ENCODE results near the gene ZBTB1.

The ZBTB1 gene, protein sequence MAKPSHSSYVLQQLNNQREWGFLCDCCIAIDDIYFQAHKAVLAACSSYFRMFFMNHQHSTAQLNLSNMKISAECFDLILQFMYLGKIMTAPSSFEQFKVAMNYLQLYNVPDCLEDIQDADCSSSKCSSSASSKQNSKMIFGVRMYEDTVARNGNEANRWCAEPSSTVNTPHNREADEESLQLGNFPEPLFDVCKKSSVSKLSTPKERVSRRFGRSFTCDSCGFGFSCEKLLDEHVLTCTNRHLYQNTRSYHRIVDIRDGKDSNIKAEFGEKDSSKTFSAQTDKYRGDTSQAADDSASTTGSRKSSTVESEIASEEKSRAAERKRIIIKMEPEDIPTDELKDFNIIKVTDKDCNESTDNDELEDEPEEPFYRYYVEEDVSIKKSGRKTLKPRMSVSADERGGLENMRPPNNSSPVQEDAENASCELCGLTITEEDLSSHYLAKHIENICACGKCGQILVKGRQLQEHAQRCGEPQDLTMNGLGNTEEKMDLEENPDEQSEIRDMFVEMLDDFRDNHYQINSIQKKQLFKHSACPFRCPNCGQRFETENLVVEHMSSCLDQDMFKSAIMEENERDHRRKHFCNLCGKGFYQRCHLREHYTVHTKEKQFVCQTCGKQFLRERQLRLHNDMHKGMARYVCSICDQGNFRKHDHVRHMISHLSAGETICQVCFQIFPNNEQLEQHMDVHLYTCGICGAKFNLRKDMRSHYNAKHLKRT

DNA sequence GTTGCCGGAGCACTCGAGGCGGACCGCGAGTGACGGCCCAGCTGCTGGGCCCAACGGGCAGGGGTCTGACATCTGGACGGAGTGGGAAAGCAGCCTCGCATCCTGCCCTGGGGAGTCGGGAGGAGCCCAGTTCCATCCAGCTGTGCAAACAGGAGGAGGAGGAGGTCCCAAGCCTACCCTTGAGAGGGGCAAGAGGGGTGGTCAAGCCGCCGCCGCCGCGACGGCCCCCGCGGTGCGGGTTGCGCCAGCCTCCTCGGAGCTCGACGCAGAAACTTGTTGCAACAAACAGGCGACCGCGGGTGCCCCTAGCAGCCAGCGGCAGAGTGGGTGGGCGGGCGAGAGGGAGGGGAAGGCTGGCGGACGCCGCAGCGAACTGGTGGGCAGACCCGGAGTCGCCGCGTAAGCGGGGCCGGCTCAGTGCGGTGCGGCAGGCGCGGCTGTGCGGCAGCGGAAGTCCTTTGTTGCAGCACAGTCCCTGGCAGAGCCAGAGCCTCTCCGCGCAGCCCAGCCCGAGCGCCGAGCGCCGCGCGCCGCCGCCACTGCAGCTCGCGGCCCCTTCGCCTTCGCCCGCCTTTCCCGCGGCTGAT is at the start of gene ZBTB1:
Gene ZBTB1, plus strand, starts transcription at position 461 of the 587 bp plus-strand sequence. CDS start 16,735 bp downstream, outside the sequence.
- ATAC-seq: peak; percentile 53
- DNase-seq: peak; percentile 89

DNA sequence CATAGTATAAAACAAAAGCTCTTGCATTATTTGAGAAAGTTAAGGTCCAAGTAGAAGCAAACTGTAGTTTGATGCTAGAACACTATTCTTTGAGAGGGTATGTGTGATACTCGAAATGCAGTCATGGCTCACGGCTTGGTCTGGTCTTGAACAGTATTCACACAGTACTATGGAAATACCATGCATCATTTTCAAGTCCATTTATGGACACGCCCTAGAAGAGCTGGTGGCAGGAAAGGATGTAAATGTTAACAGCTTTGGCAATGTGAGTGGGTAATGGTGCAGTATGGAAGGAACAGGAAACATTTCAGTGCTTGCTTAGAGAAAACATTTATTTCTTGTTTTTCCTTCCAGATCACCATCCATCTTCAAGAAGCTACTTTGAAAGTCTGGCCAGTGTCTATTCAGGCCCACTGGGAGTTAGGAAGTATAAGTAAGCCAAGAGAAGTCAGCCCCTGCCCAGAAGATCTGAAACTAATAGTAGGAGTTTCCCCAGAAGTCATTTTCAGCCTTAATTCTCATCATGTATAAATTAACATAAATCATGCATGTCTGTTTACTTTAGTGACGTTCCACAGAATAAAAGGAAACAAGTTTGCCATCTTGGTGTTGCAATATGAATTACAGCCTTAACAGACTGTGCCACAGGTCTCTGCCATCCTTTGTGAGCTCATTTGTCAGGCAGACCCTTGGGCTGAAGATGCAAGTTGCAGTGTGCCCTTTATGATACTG is 45.0 kb upstream of the ZBTB1 start:
- ATAC-seq (no peak), DNase-seq (no peak)

DNA sequence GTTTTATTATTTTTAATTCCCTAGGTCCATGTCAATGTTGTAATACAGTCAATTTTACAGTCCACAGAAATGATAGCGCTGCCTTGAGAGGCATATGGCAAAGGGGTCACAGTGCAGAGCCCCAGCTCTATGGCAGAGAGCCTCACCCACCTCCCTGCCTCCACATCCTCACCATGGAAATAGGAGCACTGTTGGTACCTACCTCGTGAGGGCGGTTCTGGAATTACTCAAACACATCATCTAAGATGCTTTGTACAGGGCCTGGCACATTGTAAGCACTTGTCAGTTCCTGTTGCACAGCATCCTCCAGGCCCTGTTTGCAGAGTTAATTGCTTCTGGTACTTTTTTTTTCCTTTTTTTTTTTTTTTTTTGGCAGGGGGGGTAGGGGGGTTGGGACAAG is 43.3 kb upstream of the ZBTB1 start:
- ATAC-seq (no peak), DNase-seq (no peak)

DNA sequence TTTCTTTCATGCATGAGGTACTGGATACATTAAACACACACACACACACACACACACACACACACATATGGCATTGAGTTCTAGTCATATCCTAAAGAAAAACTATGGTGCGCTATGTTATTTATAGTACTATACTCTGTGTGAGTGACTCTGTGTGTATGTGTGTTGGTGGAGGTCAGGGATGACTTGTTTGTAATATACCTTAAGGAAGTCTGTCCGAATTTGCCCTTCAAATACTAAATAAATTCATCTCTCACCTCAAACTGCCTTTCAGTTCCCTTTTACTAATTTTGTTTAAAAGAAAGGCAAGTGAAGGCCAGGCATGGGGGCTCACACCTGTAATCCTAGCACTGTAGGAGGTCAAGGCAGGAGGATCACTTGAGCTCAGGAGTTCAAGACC is 41.4 kb upstream of the ZBTB1 start:
- ATAC-seq: no peak
- no peak for DNase-seq

DNA sequence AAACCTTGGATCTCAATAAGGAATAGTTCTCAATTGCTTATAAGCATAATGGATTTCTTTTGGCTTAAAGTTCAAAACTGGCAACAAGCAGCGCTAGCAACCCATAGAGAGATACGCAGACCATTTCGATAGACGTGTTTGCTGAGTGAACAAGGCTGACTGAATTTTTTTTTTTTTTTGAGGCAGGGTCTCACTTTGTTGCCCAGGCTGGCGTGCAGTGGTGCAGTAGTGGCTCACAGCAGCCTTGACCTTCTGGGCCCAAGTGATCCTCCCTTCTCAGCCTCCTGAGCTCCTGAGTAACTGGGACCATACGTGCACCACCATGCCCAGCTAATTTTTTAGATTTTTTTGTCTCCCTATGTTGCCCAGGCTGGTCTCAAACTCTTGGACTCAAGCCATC is 40.7 kb upstream of the ZBTB1 start:
- ATAC-seq: no peak

DNA sequence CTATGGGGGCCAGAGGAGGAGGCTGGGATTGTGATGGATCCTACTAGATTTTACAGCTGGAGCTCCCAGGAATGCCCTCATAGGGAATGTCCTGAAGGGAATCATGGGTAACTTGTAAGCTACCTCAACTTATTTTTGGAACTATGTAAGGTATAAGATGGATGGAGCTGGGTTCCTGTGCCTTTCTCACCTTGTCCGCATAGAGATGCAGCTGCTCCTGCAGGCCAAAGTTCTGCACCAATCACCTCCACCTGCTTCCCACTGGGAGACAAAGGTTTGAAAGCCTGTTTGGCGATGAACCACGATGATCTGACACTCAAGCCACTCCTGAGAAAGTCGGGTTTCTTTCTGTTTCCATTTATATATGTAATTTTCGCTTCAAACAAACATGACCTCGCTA is 39.9 kb upstream of the ZBTB1 start:
- ATAC-seq (no peak), DNase-seq (no peak)

More for the DNA sequence above, 40.7 kb upstream of the ZBTB1 start:
- no peak for DNase-seq

DNA sequence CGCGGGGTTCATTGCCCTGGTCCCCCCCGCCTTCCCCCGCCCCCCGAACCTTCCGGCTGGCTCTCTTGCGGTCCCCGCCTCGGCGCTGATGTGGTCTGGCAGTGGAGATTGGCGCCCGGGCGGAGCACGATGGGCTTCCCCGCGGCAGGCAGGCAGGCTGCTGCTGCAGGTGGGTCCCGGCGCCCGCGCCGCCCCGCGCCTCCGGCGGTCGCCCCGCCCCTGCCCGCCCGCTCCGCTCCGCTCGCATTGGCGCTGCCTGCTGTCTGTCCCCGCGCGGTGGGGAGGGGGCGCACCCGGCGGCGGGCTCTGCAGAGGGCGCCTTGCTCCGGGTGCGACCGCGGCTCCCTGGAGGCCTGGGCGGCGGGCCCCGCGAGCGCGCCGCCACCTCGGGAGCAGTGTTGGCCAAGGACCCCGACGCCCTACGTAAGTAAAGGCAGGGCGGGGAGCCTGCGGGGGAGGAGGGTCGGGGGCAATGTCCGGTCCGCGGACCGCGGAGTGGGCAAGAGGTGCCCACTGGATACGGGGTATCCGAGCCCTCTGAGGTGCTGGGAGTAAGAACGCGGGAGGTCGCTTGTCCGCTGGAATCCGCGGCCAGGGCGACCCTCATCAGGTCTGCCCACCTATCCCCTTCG is 39.3 kb upstream of the ZBTB1 start, which contains the start of gene AKAP5:
Gene AKAP5, plus strand, starts transcription at position 309 of the 632 bp plus-strand sequence. CDS start 2,896 bp downstream, outside the sequence.
- DNase-seq (peak; percentile 70), ATAC-seq (peak; percentile 79)

DNA sequence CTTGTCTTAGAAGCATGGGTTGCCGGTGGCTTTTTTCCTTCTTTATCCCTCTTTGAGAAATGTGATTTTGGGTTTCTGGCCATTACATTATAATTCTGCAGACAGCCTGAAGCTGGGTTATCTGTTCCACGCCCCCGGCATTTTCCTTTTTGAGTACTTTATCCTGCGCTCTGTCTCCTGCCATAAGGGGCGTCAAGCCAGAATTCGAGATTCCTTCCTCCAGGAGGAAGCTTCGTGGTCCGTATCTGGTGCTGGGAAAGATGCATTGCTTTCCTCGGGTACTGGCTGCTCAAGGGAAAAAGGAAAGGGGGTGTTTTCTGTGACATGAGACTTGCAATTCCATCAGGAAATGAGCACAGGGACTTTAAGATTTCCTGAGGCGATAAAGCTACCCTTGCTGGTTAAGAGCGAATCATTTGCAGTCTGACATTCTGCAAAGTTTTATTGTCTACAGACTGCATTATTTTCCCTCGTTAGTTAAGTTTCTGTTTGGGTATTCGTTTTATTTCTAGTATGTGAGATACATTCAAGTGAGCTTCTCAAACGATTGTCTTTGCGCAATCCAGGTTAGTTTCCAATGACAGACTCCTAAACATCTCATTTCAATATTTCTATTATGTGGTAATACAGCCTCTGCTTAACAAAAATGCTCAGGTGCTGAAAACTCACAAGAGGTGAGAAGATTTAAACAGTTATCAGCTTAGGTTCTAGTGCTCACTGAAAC is 38.6 kb upstream of the ZBTB1 start:
- ATAC-seq: no peak

DNA sequence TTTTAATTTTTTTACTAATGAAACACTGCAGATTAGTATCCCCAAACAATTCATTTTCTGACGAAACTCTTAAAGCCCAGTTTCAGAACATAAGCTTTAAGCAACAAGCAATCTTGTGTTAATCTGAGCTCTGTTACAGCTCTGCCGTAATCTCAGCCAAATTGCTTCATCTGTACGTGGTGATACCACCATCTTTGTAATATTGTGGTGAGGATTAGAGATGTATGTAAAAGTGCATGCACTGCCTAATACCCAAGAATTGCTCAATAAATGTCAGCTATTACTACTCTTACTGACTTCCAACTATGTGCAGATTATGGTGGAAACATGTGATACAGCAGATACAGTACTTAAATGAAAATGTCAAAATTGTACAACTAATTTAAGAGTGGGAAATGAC is 37.5 kb upstream of the ZBTB1 start:
- DNase-seq (no peak), ATAC-seq (no peak)

More for the DNA sequence above, 38.6 kb upstream of the ZBTB1 start:
- no peak for DNase-seq

DNA sequence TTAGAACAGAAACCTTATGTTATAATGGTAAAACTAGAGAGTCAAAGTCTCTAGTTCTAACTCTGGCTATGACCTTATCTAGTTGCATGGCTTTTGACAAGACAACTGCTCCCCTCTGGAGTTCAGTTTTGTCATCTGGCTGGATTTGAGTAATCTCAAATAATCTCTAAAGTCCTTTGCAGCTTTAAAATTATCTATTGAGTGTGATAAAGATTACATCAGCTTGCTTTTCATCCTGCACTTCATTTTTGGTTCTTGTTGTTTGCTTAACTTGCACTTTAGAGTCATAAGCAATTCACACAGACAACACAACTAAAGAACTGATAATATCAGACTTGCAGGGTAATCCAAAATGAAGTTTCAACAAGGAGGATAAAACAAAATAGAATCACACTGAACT is 37.0 kb upstream of the ZBTB1 start:
- DNase-seq (no peak), ATAC-seq (no peak)

DNA sequence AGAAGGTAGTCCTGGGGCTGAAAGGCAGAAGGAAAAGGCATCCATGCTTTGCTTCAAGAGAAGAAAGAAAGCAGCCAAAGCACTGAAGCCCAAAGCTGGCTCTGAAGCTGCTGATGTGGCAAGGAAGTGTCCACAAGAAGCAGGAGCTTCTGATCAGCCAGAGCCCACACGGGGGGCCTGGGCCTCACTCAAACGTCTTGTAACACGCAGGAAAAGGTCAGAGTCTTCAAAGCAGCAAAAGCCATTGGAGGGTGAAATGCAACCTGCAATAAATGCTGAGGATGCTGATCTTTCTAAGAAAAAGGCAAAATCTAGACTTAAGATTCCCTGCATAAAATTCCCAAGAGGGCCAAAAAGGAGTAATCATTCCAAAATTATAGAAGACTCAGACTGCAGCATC is 36.1 kb upstream of the ZBTB1 start:
- no peak for DNase-seq
- ATAC-seq: no peak

DNA sequence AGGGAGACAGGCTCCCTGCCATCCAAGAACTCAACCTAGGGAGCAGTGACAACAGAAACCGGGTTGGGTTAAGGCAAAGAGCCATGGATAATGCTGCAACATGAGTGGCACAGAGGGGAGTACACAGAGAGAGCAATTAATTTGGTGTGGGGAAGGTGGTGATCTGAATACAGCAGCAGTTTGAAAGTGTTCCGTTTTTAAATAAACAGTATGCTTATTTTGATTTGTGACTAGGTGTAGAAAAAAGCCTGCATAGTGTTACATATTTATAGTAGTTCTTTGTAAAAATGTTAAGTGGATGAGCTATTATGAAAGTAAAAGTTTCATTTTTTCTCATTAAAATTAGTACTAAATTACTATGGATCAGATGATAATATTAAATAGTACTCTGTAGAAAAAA is 30.5 kb upstream of the ZBTB1 start:
- DNase-seq (no peak), ATAC-seq (no peak)

DNA sequence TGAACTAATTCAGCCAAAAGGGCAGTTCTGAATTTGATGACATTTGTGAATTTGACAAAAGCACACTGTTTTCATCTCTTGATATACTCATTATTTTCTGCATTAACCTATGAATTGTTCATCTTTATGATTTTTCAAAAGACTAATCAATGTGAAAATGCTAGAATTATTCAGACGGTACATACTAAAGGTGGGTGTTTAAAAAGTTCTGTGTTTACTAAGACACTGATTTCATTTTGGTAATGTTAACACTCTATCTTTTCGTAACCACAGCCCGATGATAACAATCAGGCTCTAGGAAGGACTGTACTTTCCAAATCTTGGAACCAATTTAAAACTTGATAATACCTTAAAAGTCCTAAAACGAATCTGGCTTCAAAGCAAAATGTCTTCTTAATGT is 29.9 kb upstream of the ZBTB1 start:
- DNase-seq (no peak), ATAC-seq (no peak)

DNA sequence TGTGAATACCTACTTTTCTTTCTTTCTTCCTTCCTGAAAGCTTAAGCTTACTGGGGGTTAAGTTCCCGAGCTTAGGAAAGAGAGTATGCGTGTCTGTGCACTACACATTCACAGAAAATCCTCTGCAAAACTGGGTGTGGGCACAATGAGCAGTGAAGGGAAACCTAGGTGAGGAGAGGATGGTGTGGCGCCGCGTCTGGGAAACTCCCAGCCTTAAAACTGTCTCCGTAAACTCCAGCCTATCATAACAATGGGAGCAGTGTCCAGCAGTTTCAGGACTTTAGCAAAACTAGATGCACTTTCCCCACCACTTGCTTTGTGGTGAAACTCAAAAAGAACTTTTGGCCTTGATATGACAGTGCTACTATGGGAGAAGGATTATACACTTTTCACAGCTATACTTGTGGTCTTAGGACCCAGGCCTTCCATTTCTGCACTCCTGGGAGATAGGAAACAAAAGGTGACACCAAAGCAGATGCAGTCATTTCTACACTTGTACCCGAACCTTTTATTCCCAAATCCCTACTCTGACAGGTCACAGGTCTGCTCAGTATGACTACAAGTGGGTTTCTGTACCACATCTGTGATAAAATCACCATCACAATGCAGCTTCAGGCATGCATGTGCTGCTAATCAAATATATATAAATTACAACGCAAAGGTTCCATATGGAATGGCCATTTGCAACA is 28.8 kb upstream of the ZBTB1 start:
- ATAC-seq (no peak), DNase-seq (no peak)

DNA sequence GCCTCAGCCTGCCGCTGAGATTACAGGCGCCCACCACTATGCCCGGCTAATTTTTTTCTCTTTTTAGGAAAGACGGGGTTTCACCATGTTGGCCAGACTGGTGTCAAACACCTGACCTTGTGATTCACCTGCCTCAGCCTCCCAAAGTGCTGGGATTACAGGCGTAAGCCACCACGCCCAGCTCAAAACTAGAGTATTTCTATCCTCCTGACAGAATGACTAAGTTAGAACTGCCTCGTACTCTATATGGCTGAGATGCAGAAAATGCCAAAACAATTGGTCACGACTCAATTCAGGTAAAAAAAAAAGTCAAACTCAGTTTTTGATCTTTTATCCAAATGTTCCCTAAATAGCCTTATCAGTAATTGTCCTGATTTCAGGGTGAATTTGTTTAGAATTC is 28.1 kb upstream of the ZBTB1 start:
- no peak for DNase-seq
- no peak for ATAC-seq

DNA sequence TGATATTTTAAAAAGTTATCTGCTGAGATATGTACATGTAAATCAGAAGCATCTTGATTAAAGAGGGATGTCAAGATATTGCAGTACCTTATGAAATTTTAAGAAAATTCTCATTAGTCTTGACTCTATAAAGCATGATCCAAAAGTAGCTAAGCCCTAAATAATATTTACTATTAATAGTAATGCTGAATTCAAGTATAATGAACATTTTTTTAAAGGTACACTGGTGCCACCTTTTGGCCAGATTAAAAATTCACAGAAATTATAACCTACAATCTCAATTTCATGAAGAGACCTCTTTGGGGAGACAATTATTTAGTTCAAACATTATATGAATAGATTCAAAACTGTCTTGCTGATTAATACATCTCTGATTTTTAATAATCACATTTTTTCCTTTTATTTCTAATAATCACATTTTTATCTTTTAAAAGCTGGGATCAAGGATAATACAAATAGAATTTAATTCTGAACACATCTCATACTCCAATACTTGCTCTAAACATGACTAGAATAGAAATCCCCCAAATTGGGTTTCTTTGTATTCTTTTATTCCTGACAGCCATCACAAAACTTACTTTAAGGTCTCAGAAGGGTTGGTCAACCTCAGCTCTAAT is 25.8 kb upstream of the ZBTB1 start:
- DNase-seq: no peak
- no peak for ATAC-seq

DNA sequence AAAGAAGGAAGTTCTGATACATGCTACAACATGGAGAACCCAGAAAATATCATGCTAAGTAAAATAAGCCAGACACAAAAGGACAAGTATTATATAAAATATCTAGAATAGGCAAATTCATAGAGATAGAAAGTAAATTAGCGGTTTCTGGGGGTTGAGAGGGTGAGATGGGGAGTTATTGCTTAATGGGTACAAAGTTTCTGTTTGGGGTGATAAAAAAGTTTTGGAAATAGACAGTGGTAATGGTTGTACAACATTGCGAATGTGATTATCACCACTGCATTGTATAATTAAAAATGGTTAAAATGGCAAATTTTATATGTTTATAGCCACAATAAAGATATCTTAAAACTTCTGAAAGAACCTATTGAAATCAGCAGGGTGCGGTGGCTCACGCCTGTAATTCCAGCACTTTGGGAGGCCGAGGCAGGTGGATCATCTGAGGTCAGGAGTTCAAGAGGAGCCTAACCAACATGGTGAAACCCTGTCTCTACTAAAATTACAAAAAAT is 15.9 kb upstream of the ZBTB1 start:
- DNase-seq (no peak), ATAC-seq (no peak)

DNA sequence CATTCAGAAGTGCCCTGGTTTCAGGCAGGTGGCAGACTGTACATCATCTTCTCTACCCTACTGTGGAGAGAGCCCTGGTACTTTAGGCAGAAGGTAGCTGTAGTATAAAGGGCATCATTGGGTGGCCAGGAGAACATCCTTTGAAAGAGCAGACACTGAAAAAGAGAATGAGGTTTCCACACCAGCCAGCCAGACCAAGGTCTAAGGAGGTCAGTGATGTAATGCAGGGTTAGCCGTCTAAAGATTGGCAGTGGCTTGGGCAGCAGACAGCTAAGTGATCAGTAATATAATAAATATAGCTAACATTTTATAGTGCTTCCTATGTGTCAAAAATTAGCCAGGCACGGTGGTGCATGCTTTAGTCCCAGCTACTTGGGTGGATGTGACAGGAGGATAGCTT is 12.9 kb upstream of the ZBTB1 start:
- ATAC-seq: no peak
- DNase-seq: no peak

DNA sequence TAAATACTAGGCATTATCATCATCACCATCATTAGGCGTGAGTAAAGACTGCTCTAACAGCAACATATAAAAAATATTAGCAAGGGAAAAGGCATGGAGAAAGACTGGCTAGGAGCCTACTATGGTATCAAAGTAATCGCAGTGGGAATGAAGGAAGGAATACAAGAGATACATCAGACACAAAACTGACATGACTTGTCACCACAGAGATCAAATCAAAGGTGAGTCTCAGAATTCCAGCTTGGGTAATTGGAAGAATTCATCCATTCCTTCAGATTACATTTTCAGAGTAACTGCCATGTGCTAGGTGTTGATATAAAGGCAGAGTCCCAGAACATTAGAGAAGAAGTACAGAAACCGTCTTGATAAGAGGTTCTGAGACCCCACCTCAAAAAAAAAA is 11.1 kb upstream of the ZBTB1 start:
- no peak for ATAC-seq
- DNase-seq: no peak

DNA sequence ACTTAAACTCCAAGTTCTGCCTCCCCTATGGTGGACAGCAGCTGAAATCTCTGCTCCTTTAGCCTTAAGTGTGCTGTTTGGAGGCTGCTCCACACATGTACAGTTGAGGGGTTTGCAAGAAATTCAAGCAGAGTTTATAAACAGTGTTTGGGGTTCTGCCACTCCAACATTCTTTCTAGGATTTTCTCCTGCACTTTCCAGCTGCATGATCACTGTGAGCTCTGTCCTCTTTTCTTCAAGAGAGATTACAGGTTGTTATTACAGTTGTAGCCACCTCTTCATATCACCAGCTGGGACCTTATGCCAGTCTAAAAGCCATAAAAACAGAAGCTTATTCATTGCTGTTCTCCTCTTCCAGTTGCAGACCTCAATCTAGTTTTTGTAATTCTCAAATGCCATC is 9.3 kb upstream of the ZBTB1 start:
- ATAC-seq (no peak), DNase-seq (no peak)

Data from stimulated activated naive CD8-positive, alpha-beta T cell treated with anti-CD3 and anti-CD28 coated beads, Interleukin-15, Interleukin-2, amounts not matched to agents 100 U/mL and 50 U/mL, for 24 hours (primary cell).